ENCODE data around the gene CACNA1C. TPM values are rescaled to one million over a fixed set of nuclear protein-coding genes. Genes with fewer than 3 reads are reported as not detected.

Gene CACNA1C
- total RNA-seq, 4 donors from 2014 or later = 9.7 to 42.1 (median 18.1) TPM

GRCh38 chr12:2583091-2583497 lies 530.3 kb downstream of the CACNA1C start:
- Histone ChIP-seq H3K27ac (peak overlapping the region in 1 of 4 donors; percentile 4), H3K9me3 (no peaks in the 10 kb centered on the region), H3K27me3 (no peaks in the 10 kb centered on the region), H3K4me3 (peak overlapping the region in 1 of 4 donors; percentile 25), H3K4me1 (peaks cover 0 to 9% (median 2%) of the 10 kb centered on the region in 4 donors), H3K36me3 (no peaks in the 10 kb centered on the region)
- TF ChIP-seq CTCF (IDR thresholded peaks at IDR 0.05) = peak in 5 of 6 experiments; percentile 48 to 95 (median 91)
- TF ChIP-seq POLR2A (IDR thresholded peaks at IDR 0.05) = no peak
- DNase-seq = peak in 2 of 3 donors; percentile 76 to 84

DNA sequence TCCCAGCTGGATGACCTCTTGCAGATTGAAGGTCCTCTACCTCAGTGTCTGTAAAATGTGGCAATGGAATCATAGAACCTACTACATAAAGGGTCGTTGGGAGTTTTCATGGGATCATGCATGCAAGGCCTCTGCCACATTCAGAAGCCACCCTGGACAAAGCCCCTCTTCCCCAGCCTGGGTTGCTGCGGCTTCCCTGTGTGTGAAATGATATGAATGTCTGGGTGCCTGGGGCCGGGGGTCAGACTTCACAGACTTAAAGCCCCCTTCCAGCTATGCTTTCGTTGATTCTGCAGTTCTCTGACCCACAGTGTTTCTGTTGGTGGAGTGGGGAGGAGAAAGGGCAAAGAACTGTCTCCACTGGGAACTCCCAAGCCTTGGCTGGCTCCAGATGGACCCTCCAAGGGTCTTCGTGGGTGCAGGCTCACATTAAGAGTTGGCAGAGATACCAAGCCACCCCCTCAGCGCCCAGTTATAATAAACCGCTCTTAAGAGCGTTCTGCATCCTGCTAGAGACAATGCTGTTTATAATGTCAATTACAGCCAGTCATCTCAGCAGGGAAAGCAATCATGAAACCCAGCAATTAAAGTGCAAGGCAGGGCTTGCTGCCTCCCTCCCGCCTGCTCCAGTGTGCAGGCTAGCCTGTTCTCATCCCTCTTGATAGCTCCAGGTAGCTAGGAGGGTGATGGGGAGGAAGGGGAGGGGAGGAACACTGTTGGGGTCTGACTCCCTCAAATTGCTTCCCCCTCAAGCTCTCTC lies 531.0 kb downstream of the CACNA1C start:
- no peak overlapping the region for H3K4me3 ChIP-seq
- no peaks in the 10 kb centered on the region for H3K27me3 ChIP-seq
- H3K36me3 ChIP-seq = no peaks in the 10 kb centered on the region
- H3K27ac ChIP-seq = no peak overlapping the region
- TF ChIP-seq CTCF (IDR thresholded peaks at IDR 0.05) (no peak), POLR2A (IDR thresholded peaks at IDR 0.05) (no peak)
- DNase-seq = peak in 2 of 3 donors; percentile 20 to 22
- no peaks in the 10 kb centered on the region for H3K9me3 ChIP-seq
- peaks cover 0 to 9% (median 2%) of the 10 kb centered on the region in 4 donors for H3K4me1 ChIP-seq

DNA sequence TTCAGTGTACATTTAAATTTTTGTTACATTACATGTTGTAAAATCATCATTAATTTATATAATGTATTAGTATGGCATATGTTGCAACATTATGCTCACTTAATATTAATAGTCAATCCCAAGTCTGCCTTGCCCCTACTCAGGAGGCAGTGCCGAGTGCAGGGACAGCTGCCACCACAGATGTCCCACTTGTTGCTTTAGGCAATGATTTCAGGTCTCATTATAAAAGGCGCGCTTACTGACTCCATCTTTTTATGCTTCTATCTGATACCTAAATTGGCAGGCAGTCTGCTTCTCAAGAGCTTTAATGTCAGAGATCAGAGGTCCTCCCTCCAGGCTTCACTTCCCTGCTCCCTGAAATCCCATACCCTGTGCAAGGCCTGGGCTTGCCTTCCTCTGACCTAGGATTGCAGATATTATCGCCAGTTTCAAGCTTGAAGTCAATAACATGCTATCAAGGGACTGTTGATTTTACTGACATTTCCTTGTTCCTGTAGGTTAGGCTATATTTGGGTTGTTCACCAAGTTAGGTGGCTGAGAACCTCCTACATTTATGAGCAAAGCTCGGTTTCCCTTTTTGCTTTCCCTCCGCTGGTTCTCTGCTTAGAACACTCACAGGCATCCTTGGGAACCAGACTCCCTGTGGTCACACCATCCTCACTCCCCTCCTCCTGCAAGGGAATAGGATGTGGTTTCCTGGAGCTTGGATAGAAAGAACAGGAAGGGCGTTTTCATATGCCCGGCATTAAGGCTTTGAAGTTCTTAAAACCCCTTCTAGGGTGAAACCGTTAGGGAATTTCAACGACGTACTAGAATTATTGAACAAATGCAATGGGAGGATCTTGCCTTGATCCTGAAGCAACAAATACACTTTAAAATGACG lies 533.6 kb downstream of the CACNA1C start:
- no peaks in the 10 kb centered on the region for H3K36me3 ChIP-seq
- TF ChIP-seq POLR2A (IDR thresholded peaks at IDR 0.05) (no peak), CTCF (IDR thresholded peaks at IDR 0.05) (no peak)
- no peak for DNase-seq
- H3K9me3 ChIP-seq = no peaks in the 10 kb centered on the region
- H3K4me1 ChIP-seq = peaks cover 0 to 9% (median 2%) of the 10 kb centered on the region in 4 donors
- no peaks in the 10 kb centered on the region for H3K27me3 ChIP-seq
- H3K27ac ChIP-seq = no peak overlapping the region
- no peak overlapping the region for H3K4me3 ChIP-seq

GRCh38 chr12:2588345-2588744 lies 535.6 kb downstream of the CACNA1C start:
- H3K4me1 ChIP-seq = peaks cover 0 to under 1% (median 0%) of the 10 kb centered on the region in 4 donors
- H3K36me3 ChIP-seq = no peaks in the 10 kb centered on the region
- H3K27me3 ChIP-seq = no peaks in the 10 kb centered on the region
- H3K4me3 ChIP-seq = no peak overlapping the region
- no peak overlapping the region for H3K27ac ChIP-seq
- TF ChIP-seq POLR2A (IDR thresholded peaks at IDR 0.05) (no peak), CTCF (IDR thresholded peaks at IDR 0.05) (no peak)
- no peak for DNase-seq
- H3K9me3 ChIP-seq = no peaks in the 10 kb centered on the region

DNA sequence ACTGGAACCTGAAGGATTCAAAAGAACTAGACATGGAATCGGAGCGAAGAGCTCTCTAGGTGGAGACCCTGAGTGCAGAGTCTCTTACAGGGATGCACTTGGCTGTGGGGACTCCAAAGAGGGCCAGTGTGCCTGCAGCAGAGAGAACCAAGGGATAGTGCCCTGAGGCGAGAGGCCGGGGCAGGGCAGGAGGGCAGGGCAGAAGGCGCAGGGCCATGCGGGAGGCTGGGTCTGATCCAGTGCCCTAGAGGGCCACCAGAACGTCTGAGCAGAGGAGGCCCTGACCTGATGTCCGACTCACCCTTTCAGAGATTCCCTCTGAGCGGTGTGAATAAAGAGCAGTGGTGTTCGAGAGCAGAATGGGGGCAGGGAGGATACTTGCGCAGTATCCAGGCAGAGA lies 536.6 kb downstream of the CACNA1C start:
- DNase-seq = no peak
- no peaks in the 10 kb centered on the region for H3K27me3 ChIP-seq
- H3K9me3 ChIP-seq = no peaks in the 10 kb centered on the region
- H3K4me3 ChIP-seq = no peak overlapping the region
- no peaks in the 10 kb centered on the region for H3K36me3 ChIP-seq
- H3K4me1 ChIP-seq = no peaks in the 10 kb centered on the region
- H3K27ac ChIP-seq = no peak overlapping the region
- TF ChIP-seq CTCF (IDR thresholded peaks at IDR 0.05) (no peak), POLR2A (IDR thresholded peaks at IDR 0.05) (no peak)
